ENCODE data around the gene BNC2.

BNC2 gene

GRCh38 chr9:16370647-16371046 is 499.8 kb downstream of the BNC2 start:
- no peak overlapping the region for H3K4me2 ChIP-seq (ENCODE audit: low read length)
- H3F3A ChIP-seq (ENCODE audit: insufficient read depth, low read length), result no peaks in the 10 kb centered on the region
- H2AFZ ChIP-seq (ENCODE audit: low read length), result no peak overlapping the region
- H3K9me3 ChIP-seq (ENCODE audit: low read length), result no peaks in the 10 kb centered on the region
- H3K9me2 ChIP-seq (ENCODE audit: low read depth, low read length), result no peaks in the 10 kb centered on the region
- no peaks in the 10 kb centered on the region for H3K79me2 ChIP-seq (ENCODE audit: insufficient read depth, low read length)
- no peaks in the 10 kb centered on the region; the same call in 1 of the 2 replicates for H3K27me3 ChIP-seq (ENCODE audit: insufficient read depth, low read length)
- H3K27ac ChIP-seq (ENCODE audit: low read depth, low read length, poor library complexity, severe bottlenecking), result no peak overlapping the region
- H3K4me3 ChIP-seq (ENCODE audit: low read depth, low read length, poor library complexity, severe bottlenecking), result no peak overlapping the region
- H4K20me1 ChIP-seq (ENCODE audit: insufficient read depth, low read length), result no peaks in the 10 kb centered on the region
- no peak overlapping the region for H3K9ac ChIP-seq (ENCODE audit: low read length)
- TF ChIP-seq EZH2 (IDR thresholded peaks at IDR 0.05; ENCODE audit: borderline replicate concordance, low read length), result no peak
- TF ChIP-seq CTCF (IDR thresholded peaks at IDR 0.05; ENCODE audit: low read length), result no peak
- no peaks in the 10 kb centered on the region for H3K4me1 ChIP-seq (ENCODE audit: insufficient read depth, low read length, severe bottlenecking)
- no peaks in the 10 kb centered on the region for H3K36me3 ChIP-seq (ENCODE audit: insufficient read depth, low read length)

GRCh38 chr9:16369427-16369826 is 501.0 kb downstream of the BNC2 start:
- no peak overlapping the region for H3K4me3 ChIP-seq (ENCODE audit: low read depth, low read length, poor library complexity, severe bottlenecking)
- no peaks in the 10 kb centered on the region for H3F3A ChIP-seq (ENCODE audit: insufficient read depth, low read length)
- H3K79me2 ChIP-seq (ENCODE audit: insufficient read depth, low read length), result no peaks in the 10 kb centered on the region
- H4K20me1 ChIP-seq (ENCODE audit: insufficient read depth, low read length), result no peaks in the 10 kb centered on the region
- H3K27me3 ChIP-seq (ENCODE audit: insufficient read depth, low read length), result no peaks in the 10 kb centered on the region; the same call in 1 of the 2 replicates
- H3K4me2 ChIP-seq (ENCODE audit: low read length), result no peak overlapping the region
- H2AFZ ChIP-seq (ENCODE audit: low read length), result no peak overlapping the region
- H3K9me3 ChIP-seq (ENCODE audit: low read length), result no peaks in the 10 kb centered on the region
- no peak for TF ChIP-seq CTCF (IDR thresholded peaks at IDR 0.05; ENCODE audit: low read length)
- no peak for TF ChIP-seq EZH2 (IDR thresholded peaks at IDR 0.05; ENCODE audit: borderline replicate concordance, low read length)
- H3K27ac ChIP-seq (ENCODE audit: low read depth, low read length, poor library complexity, severe bottlenecking), result no peak overlapping the region
- H3K4me1 ChIP-seq (ENCODE audit: insufficient read depth, low read length, severe bottlenecking), result no peaks in the 10 kb centered on the region
- no peaks in the 10 kb centered on the region for H3K9me2 ChIP-seq (ENCODE audit: low read depth, low read length)
- no peak overlapping the region for H3K9ac ChIP-seq (ENCODE audit: low read length)
- H3K36me3 ChIP-seq (ENCODE audit: insufficient read depth, low read length), result no peaks in the 10 kb centered on the region

- Histone ChIP-seq H3K9ac (ENCODE audit: low read length) (no peak overlapping the region), H3K4me3 (ENCODE audit: low read depth, low read length, poor library complexity, severe bottlenecking) (no peak overlapping the region), H3K9me2 (ENCODE audit: low read depth, low read length) (no peaks in the 10 kb centered on the region), H4K20me1 (ENCODE audit: insufficient read depth, low read length) (no peaks in the 10 kb centered on the region), H3K4me2 (ENCODE audit: low read length) (no peak overlapping the region), H2AFZ (ENCODE audit: low read length) (no peak overlapping the region), H3F3A (ENCODE audit: insufficient read depth, low read length) (no peaks in the 10 kb centered on the region), H3K27ac (ENCODE audit: low read depth, low read length, poor library complexity, severe bottlenecking) (no peak overlapping the region), H3K4me1 (ENCODE audit: insufficient read depth, low read length, severe bottlenecking) (no peaks in the 10 kb centered on the region), H3K27me3 (ENCODE audit: insufficient read depth, low read length) (no peaks in the 10 kb centered on the region; the same call in 1 of the 2 replicates), H3K36me3 (ENCODE audit: insufficient read depth, low read length) (no peaks in the 10 kb centered on the region), H3K9me3 (ENCODE audit: low read length) (no peaks in the 10 kb centered on the region), H3K79me2 (ENCODE audit: insufficient read depth, low read length) (no peaks in the 10 kb centered on the region)
- no peak for TF ChIP-seq CTCF (IDR thresholded peaks at IDR 0.05; ENCODE audit: low read length)
- TF ChIP-seq EZH2 (IDR thresholded peaks at IDR 0.05; ENCODE audit: borderline replicate concordance, low read length), result no peak
Measured at GRCh38 chr9:16368237-16369087, 502.0 kb downstream of the BNC2 start.
